Stimulated activated naive CD8-positive, alpha-beta T cell treated with anti-CD3 and anti-CD28 coated beads, Interleukin-15, Interleukin-2, amounts not matched to agents 100 ng/mL and 50 ng/mL, for 24 hours (primary cell): Measurements from ENCODE around the gene GPR26.
"Not testable (repeated sequence)": the region's sequence is repeated elsewhere in the genome, so short reads cannot be mapped to it uniquely, and the experiment has no call there.

Experiments
- H3K27ac Mint-ChIP-seq: one replicate; pipeline ENCODE4 v1.8.0; 2021; ENCODE audit warnings: mild to moderate bottlenecking, mixed read lengths
- H3K27me3 Mint-ChIP-seq: one replicate; pipeline ENCODE4 v1.8.0; 2021; ENCODE audit warnings: mixed read lengths
- H3K36me3 Mint-ChIP-seq: one replicate; pipeline ENCODE4 v1.8.0; 2021; ENCODE audit warnings: low read depth, mixed read lengths
- H3K4me1 Mint-ChIP-seq: one replicate; pipeline ENCODE4 v1.8.0; 2021; ENCODE audit warnings: low read depth, mixed read lengths
- H3K4me3 Mint-ChIP-seq: one replicate; pipeline ENCODE4 v1.8.0; 2021; ENCODE audit warnings: mild to moderate bottlenecking, mixed read lengths
- H3K9me3 Mint-ChIP-seq: one replicate; pipeline ENCODE4 v1.8.0; 2021; ENCODE audit warnings: mixed read lengths

The GPR26 gene

GRCh38 chr10:123715546-123715945 is 49.4 kb downstream of the GPR26 start:
- Mint-ChIP-seq H3K27me3 (peaks cover 5% of the 10 kb centered on the region), H3K27ac (no peak overlapping the region), H3K4me3 (no peak overlapping the region), H3K36me3 (no peaks in the 10 kb centered on the region), H3K4me1 (no peaks in the 10 kb centered on the region), H3K9me3 (no peaks in the 10 kb centered on the region)

- no peaks in the 10 kb centered on the region for H3K4me1 Mint-ChIP-seq
- H3K9me3 Mint-ChIP-seq: no peaks in the 10 kb centered on the region
- H3K27ac Mint-ChIP-seq: no peak overlapping the region
- H3K4me3 Mint-ChIP-seq: no peak overlapping the region
- peaks cover 6% of the 10 kb centered on the region for H3K27me3 Mint-ChIP-seq
- H3K36me3 Mint-ChIP-seq: no peaks in the 10 kb centered on the region
Observed at GRCh38 chr10:123717336-123717735, 51.2 kb downstream of the GPR26 start.

- no peaks in the 10 kb centered on the region for H3K36me3 Mint-ChIP-seq
- H3K4me1 Mint-ChIP-seq: no peaks in the 10 kb centered on the region
- no peak overlapping the region for H3K27ac Mint-ChIP-seq
- peaks cover 3% of the 10 kb centered on the region for H3K27me3 Mint-ChIP-seq
- H3K9me3 Mint-ChIP-seq: no peaks in the 10 kb centered on the region
- no peak overlapping the region for H3K4me3 Mint-ChIP-seq
Observed at GRCh38 chr10:123718544-123719060, 52.4 kb downstream of the GPR26 start.

- Mint-ChIP-seq H3K9me3 (no peaks in the 10 kb centered on the region), H3K4me1 (no peaks in the 10 kb centered on the region), H3K4me3 (no peak overlapping the region), H3K36me3 (no peaks in the 10 kb centered on the region), H3K27ac (no peak overlapping the region), H3K27me3 (peaks cover 3% of the 10 kb centered on the region)
Observed at GRCh38 chr10:123720536-123720935, 54.4 kb downstream of the GPR26 start.

GRCh38 chr10:123721441-123722049 is 55.4 kb downstream of the GPR26 start:
- H3K27ac Mint-ChIP-seq: no peak overlapping the region
- H3K27me3 Mint-ChIP-seq: peaks cover 3% of the 10 kb centered on the region
- no peaks in the 10 kb centered on the region for H3K4me1 Mint-ChIP-seq
- no peaks in the 10 kb centered on the region for H3K9me3 Mint-ChIP-seq
- no peak overlapping the region for H3K4me3 Mint-ChIP-seq
- no peaks in the 10 kb centered on the region for H3K36me3 Mint-ChIP-seq

- Mint-ChIP-seq H3K4me3 (no peak overlapping the region), H3K27ac (no peak overlapping the region), H3K9me3 (no peaks in the 10 kb centered on the region), H3K27me3 (peaks cover 3% of the 10 kb centered on the region), H3K36me3 (no peaks in the 10 kb centered on the region), H3K4me1 (no peaks in the 10 kb centered on the region)
Observed at GRCh38 chr10:123722351-123722750, 56.2 kb downstream of the GPR26 start.

GRCh38 chr10:123724747-123725146 is 58.6 kb downstream of the GPR26 start:
- Mint-ChIP-seq H3K9me3 (no peaks in the 10 kb centered on the region), H3K27me3 (peaks cover 3% of the 10 kb centered on the region), H3K4me3 (no peak overlapping the region), H3K4me1 (no peaks in the 10 kb centered on the region), H3K27ac (no peak overlapping the region), H3K36me3 (no peaks in the 10 kb centered on the region)

GRCh38 chr10:123726381-123726780 is 60.2 kb downstream of the GPR26 start:
- Mint-ChIP-seq H3K4me1 (no peaks in the 10 kb centered on the region), H3K27me3 (peaks cover 3% of the 10 kb centered on the region), H3K9me3 (no peaks in the 10 kb centered on the region), H3K4me3 (no peak overlapping the region), H3K27ac (no peak overlapping the region), H3K36me3 (no peaks in the 10 kb centered on the region)

GRCh38 chr10:123726836-123727235 is 60.7 kb downstream of the GPR26 start:
- no peaks in the 10 kb centered on the region for H3K4me1 Mint-ChIP-seq
- no peak overlapping the region for H3K4me3 Mint-ChIP-seq
- H3K9me3 Mint-ChIP-seq: no peaks in the 10 kb centered on the region
- no peaks in the 10 kb centered on the region for H3K36me3 Mint-ChIP-seq
- H3K27me3 Mint-ChIP-seq: peaks cover 3% of the 10 kb centered on the region
- H3K27ac Mint-ChIP-seq: no peak overlapping the region

- Mint-ChIP-seq H3K4me3 (no peak overlapping the region), H3K36me3 (no peaks in the 10 kb centered on the region), H3K4me1 (no peaks in the 10 kb centered on the region), H3K27me3 (no peaks in the 10 kb centered on the region), H3K27ac (no peak overlapping the region), H3K9me3 (no peaks in the 10 kb centered on the region)
Observed at GRCh38 chr10:123729523-123729922, 63.4 kb downstream of the GPR26 start.

GRCh38 chr10:123736917-123737316 is 70.8 kb downstream of the GPR26 start:
- not testable (repeated sequence) for H3K36me3 Mint-ChIP-seq, H3K4me1 Mint-ChIP-seq, H3K27me3 Mint-ChIP-seq, H3K9me3 Mint-ChIP-seq, H3K4me3 Mint-ChIP-seq, H3K27ac Mint-ChIP-seq

- no peaks in the 10 kb centered on the region for H3K9me3 Mint-ChIP-seq
- H3K36me3 Mint-ChIP-seq: no peaks in the 10 kb centered on the region
- no peaks in the 10 kb centered on the region for H3K4me1 Mint-ChIP-seq
- no peak overlapping the region for H3K27ac Mint-ChIP-seq
- H3K27me3 Mint-ChIP-seq: peaks cover 16% of the 10 kb centered on the region
- no peak overlapping the region for H3K4me3 Mint-ChIP-seq
Observed at GRCh38 chr10:123741146-123741545, 75.0 kb downstream of the GPR26 start.

- Mint-ChIP-seq H3K4me3 (no peak overlapping the region), H3K27me3 (peaks cover 16% of the 10 kb centered on the region), H3K4me1 (no peaks in the 10 kb centered on the region), H3K36me3 (no peaks in the 10 kb centered on the region), H3K27ac (no peak overlapping the region), H3K9me3 (no peaks in the 10 kb centered on the region)
Observed at GRCh38 chr10:123741711-123742110, 75.6 kb downstream of the GPR26 start.

- Mint-ChIP-seq H3K4me1 (no peaks in the 10 kb centered on the region), H3K27ac (no peak overlapping the region), H3K9me3 (no peaks in the 10 kb centered on the region), H3K27me3 (peaks cover 16% of the 10 kb centered on the region), H3K4me3 (no peak overlapping the region), H3K36me3 (no peaks in the 10 kb centered on the region)
Observed at GRCh38 chr10:123742751-123743440, 76.7 kb downstream of the GPR26 start.

- Mint-ChIP-seq H3K27ac (no peak overlapping the region), H3K36me3 (no peaks in the 10 kb centered on the region), H3K27me3 (peaks cover 15% of the 10 kb centered on the region), H3K9me3 (no peaks in the 10 kb centered on the region), H3K4me1 (no peaks in the 10 kb centered on the region), H3K4me3 (no peak overlapping the region)
Observed at GRCh38 chr10:123743441-123744223, 77.5 kb downstream of the GPR26 start.
